Testis (tissue), 2 donors: ENCODE data around the gene RNF40.

Experiments
- POLR2A ChIP-seq: fragments of 450-650 bp; IDR thresholded peaks from one replicate; pipeline ENCODE4 v1.6.1; 2017; ENCODE audit warnings: antibody characterized with exemption, mild to moderate bottlenecking, moderate library complexity
- TF ChIP-seq, protein P1 (sequence below), 3 experiments: fragments of 450-650 bp in 2 of 3; fragments of 200-600 bp in 1 of 3; sonication (generic) in 1 of 3; IDR thresholded peaks; one replicate each; pipeline ENCODE4 v1.5.1; 2016 to 2019; ENCODE audit warnings: antibody characterized with exemption in 3 of 3, mild to moderate bottlenecking in 2 of 3, moderate library complexity in 1 of 3

DNA sequence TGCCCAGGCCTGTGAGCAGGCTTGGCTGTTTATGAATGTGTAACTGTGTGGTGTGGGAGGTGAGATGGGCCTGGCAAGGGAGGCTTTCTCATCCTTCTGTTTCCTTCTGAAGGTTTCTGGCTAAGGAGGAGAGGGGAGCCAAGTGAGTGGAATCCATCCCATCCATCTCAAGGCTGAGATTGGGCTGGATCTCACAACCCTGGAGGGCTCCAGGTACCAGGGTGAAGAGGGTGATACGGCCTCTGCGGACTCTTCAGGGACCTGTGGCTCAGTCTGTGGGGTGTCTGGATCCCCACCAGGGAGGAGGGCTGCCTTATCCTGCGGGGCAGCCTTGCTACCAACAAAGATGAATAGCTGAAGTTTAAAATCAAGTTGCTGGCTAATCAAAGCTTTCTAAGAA lies 17.9 kb downstream of the RNF40 start:
- TF ChIP-seq POLR2A = no peak
- TF ChIP-seq, protein P1, sequence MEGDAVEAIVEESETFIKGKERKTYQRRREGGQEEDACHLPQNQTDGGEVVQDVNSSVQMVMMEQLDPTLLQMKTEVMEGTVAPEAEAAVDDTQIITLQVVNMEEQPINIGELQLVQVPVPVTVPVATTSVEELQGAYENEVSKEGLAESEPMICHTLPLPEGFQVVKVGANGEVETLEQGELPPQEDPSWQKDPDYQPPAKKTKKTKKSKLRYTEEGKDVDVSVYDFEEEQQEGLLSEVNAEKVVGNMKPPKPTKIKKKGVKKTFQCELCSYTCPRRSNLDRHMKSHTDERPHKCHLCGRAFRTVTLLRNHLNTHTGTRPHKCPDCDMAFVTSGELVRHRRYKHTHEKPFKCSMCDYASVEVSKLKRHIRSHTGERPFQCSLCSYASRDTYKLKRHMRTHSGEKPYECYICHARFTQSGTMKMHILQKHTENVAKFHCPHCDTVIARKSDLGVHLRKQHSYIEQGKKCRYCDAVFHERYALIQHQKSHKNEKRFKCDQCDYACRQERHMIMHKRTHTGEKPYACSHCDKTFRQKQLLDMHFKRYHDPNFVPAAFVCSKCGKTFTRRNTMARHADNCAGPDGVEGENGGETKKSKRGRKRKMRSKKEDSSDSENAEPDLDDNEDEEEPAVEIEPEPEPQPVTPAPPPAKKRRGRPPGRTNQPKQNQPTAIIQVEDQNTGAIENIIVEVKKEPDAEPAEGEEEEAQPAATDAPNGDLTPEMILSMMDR (IDR thresholded peaks at IDR 0.05) = no peak
